GM06990 (cell line): ENCODE data around the gene ARID3A.

Experiments
- DNase-seq: peaks from one replicate; pipeline ENCODE4 v3.0.0-alpha.2; 2011; ENCODE audit not compliant: insufficient read length; ENCODE audit errors: extremely low read depth
- H3K27me3 ChIP-seq: replicated peaks from 2 replicates; pipeline ENCODE4 v1.6.0; 2011; ENCODE audit warnings: low read length; ENCODE audit not compliant: control insufficient read depth, insufficient read depth
- H3K36me3 ChIP-seq: 2 replicates; pipeline ENCODE4 v1.5.1; 2011; ENCODE audit warnings: low read length; ENCODE audit not compliant: control insufficient read depth, insufficient read depth
- H3K4me3 ChIP-seq: replicated peaks from 2 replicates; pipeline ENCODE4 v1.5.1; 2011; ENCODE audit warnings: low read depth, mild to moderate bottlenecking, control low read depth, low read length
- TF ChIP-seq, protein P1 (sequence below): IDR thresholded peaks from 2 replicates; pipeline ENCODE4 v1.5.1; 2011; ENCODE audit warnings: low read length, control low read depth, mild to moderate bottlenecking, inconsistent platforms; ENCODE audit not compliant: insufficient read depth, poor library complexity, severe bottlenecking

Gene ARID3A

DNA sequence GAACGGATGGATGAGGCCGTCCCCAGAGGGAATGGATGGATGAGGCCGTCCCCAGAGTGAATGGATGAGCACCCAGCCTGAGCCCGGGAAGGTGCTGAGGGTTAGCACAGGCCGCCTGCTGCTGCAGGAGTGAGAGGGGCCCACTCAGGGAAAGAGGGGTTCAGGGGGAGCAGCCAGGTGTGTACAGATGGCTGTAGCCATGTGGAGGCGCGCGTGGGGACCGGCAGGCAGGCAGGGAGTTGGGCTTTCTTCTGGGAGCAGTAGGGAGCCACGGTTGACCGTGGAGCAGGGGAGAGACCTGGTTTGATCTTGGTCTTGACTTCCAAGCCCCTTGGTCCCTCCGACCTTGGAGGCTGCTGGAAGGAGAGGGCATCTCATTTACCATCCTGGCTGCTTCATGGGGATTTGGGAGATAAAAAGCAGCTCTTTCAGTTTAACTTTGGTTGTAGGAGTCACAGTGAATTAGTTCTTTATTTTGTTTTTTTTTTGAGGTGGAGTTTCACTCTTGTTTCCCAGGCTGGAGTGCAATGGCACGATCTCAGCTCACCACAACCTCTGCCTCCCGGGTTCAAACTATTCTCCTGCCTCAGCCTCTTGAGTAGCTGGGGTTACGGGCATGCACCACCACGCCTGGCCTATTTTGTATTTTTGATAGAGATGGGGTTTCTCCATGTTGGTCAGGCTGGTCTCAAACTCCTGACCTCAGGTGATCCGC lies 24.7 kb downstream of the ARID3A start:
- Histone ChIP-seq H3K36me3 (0 out of 2 replicates have a peak, but pooled peaks cover 4% of the 10 kb centered on the region), H3K4me3 (peak overlapping the region; percentile 45), H3K27me3 (no peaks in the 10 kb centered on the region)
- TF ChIP-seq, protein P1, sequence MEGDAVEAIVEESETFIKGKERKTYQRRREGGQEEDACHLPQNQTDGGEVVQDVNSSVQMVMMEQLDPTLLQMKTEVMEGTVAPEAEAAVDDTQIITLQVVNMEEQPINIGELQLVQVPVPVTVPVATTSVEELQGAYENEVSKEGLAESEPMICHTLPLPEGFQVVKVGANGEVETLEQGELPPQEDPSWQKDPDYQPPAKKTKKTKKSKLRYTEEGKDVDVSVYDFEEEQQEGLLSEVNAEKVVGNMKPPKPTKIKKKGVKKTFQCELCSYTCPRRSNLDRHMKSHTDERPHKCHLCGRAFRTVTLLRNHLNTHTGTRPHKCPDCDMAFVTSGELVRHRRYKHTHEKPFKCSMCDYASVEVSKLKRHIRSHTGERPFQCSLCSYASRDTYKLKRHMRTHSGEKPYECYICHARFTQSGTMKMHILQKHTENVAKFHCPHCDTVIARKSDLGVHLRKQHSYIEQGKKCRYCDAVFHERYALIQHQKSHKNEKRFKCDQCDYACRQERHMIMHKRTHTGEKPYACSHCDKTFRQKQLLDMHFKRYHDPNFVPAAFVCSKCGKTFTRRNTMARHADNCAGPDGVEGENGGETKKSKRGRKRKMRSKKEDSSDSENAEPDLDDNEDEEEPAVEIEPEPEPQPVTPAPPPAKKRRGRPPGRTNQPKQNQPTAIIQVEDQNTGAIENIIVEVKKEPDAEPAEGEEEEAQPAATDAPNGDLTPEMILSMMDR, result peak; percentile 3
- no peak for DNase-seq

DNA sequence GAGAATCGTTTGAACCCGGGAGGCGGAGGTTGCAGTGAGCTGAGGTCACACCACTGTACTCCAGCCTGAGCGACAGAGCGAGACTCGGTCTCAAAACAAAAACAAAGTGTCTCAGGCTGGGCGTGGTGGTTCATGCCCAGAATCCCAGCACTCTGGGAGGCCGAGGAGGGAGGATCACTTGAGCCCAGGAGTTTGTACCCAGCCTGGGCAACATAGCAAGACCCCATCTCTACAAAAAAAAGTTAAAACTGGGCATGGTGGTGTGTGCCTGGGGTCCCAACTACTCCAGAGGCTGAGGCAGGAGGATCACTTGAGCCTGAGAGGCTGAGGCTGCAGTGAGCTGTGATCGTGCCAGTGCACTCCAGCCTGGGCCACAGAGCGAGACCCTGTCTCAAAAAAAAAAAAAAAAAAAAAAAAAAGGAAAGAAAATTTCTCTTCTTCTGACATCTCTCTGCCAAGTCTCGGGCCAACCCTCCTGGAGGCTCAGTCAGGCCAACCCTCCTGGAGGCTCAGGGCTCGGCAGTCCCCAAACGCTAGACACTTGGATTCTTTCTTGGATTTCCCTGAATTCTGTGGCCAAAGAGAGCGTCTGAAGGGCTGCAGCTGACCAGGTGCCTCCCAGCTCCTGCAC lies 26.3 kb downstream of the ARID3A start:
- Histone ChIP-seq H3K4me3 (peak overlapping the region; percentile 50), H3K27me3 (no peaks in the 10 kb centered on the region), H3K36me3 (peaks cover 2% of the 10 kb centered on the region; the same call in 1 of the 2 replicates)
- TF ChIP-seq, protein P1, result no peak
- DNase-seq, result no peak

DNA sequence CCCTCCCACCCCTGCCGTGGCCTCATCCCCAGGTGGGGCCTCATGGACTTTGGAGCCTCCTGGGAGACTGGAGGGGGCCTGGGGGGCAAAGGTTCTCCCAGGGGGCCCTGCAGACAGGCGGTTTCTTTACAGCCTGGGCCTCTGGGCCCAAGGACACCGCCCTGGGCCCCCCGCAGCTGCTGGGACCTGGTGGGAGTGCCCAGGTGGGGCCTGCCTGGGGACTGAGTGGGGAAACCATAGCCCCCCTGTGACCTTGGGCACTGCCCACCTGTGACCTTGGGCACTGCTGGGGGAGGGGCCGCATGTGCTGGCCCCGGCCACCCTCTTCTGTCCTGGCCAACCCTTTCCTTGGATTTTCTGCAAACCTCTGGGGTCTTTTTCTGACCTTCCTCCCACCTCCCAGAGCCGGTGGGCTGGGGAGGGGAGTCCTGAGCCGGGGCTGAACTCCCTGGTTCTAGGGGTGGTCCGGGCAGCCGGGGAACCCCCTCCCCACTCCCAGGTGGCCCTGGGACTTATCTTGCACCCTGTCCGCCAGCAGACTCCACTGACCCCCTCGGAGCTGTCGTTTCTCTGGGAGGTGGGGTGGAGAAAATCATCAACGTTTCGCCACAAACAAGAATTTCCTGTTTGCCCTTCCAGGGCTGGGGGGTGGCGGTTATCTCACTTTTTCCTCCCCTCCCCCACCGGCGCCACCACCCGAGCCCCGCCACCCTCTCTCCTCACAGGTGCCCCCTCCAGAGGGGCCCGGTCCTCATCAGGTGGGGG lies 27.0 kb downstream of the ARID3A start:
- DNase-seq, result no peak
- H3K27me3 ChIP-seq, result no peaks in the 10 kb centered on the region

DNA sequence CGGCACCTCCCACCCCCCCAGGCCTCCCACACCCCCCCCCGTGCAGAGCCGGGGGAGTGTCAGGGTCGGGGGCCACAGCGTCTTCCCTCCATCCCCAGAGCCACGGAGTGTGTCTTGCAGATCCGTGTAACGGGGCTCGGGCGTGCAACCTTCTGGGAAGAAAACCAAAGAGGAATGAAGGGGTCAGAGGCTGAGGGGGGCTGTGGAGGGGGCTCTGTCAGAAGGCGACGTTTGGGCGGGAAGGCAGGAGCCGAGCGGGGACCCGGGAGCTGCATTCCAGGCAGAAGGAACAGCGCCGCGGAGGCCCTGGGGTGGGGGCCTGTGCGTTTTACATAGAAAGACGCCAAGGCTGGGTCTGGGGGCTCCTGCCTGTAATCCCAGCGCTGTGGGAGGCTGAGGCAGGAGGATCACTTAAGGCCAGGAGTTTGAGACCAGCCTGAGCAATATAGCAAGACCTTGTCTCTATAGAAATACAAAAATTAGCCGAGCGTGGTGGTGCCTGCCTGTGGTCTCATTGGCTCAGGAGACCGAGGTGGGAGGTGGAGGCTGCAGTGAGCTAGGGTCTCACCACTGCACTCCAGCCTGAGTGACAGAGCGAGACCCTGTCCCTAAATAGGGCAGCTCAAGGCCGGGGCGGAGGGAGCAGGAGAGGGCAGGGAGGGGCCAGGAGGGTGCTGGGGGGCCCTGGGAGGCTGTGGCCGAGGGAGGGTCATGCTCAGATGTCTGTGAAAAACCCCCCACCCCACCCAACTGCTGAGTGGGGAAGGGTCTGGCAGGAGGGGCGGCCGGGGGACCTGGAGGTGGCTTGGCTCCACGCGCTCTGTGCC lies 27.8 kb downstream of the ARID3A start:
- no peaks in the 10 kb centered on the region for H3K27me3 ChIP-seq
- H3K4me3 ChIP-seq, result peak overlapping the region; percentile 50
- no peaks in the 10 kb centered on the region; the same call in 1 of the 2 replicates for H3K36me3 ChIP-seq
- no peak for DNase-seq
- TF ChIP-seq, protein P1, result no peak

More for the DNA sequence above, 27.0 kb downstream of the ARID3A start:
- Histone ChIP-seq H3K4me3 (peak overlapping the region; percentile 50), H3K36me3 (peaks cover 2% of the 10 kb centered on the region; the same call in 1 of the 2 replicates)
- TF ChIP-seq, protein P1, result no peak

DNA sequence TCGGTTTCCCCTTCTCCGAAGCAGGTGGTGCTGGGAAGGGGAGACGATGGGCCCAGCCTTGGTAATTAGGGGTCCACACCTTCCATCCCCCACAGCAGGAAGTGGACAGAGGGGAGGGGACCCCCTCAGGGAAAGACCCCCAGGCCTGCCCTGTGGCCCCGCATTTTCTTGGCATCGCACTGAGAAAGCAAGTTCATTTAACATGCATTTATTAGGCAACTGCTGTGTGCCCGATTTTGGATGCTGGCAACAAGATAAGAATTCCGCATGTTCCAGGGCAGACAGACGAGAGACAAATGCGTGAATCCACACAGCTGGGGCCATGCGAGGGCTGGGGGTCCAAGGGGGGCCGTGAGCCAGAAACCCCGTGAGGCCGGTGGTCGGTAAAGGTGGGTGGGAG lies 28.4 kb downstream of the ARID3A start:
- Histone ChIP-seq H3K36me3 (peaks cover 2% of the 10 kb centered on the region), H3K4me3 (peak overlapping the region; percentile 34), H3K27me3 (no peaks in the 10 kb centered on the region)
- no peak for DNase-seq
- TF ChIP-seq, protein P1, result no peak
